AG09309 (cell line): Measurements from ENCODE around the gene AKNA.

Source experiments
- DNase-seq: peaks from one replicate; pipeline ENCODE4 v3.0.0-alpha.2; 2010; ENCODE audit warnings: low read depth
- H3K4me3 ChIP-seq: 2 replicates; pipeline ENCODE4 v1.5.1; 2011; ENCODE audit warnings: mild to moderate bottlenecking, low read depth, low read length, moderate library complexity; ENCODE audit not compliant: control insufficient read depth
- CTCF ChIP-seq: IDR thresholded peaks from 2 replicates; pipeline ENCODE4 v1.5.1; 2011; ENCODE audit warnings: mild to moderate bottlenecking, low read depth, low read length, inconsistent platforms; ENCODE audit not compliant: insufficient read depth, control insufficient read depth; ENCODE audit errors: missing control alignments

The AKNA gene

DNA sequence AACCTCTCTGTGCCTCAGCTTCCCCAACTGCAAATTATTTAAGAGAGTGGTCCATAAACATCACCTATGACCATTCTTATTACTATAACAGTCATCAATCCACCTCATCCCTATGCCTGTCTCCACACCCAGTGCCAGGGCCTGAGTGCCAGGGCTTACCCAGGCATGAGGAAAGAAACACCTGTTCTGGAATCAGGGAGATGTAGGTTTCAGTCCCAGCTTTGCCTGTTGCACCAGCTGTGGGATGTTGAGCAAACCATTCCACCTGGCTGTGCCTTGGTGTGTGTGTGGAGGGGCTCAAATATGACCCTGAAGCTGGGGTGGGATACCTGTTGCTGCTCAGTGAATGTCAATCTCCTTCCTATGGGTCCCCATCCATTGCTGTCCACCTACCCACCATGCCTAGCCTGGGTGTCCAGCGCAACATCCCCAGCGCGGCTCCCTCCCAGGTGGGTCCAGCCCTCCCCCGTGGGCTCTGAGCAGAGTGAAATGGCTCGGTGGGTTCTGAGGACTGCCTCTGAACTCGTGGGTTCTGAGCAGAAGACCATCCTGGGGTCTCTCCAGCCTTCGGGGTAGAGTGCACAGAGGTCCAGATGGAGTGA lies 16.3 kb downstream of the AKNA start:
- H3K4me3 ChIP-seq, result no peak overlapping the region
- TF ChIP-seq CTCF, result no peak
- no peak for DNase-seq

DNA sequence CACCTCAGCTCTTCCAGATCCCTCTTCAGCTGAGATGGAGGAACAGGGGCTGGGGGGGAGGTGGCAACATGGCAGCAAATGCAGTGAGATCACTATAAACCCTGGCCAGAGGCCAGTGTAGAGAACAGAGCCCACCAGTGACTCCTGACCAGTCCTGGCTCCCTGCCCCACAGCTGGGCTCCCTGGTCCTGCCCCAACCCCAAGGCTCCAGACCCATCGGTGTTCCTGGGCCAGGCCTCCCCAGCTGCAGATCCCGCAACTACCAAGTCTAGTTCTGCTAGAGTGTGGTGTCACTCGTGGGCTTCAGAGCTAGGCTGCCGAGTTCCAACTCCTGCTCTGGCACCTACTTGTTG lies 16.8 kb downstream of the AKNA start:
- no peak for TF ChIP-seq CTCF
- H3K4me3 ChIP-seq, result no peak overlapping the region
- DNase-seq, result no peak

DNA sequence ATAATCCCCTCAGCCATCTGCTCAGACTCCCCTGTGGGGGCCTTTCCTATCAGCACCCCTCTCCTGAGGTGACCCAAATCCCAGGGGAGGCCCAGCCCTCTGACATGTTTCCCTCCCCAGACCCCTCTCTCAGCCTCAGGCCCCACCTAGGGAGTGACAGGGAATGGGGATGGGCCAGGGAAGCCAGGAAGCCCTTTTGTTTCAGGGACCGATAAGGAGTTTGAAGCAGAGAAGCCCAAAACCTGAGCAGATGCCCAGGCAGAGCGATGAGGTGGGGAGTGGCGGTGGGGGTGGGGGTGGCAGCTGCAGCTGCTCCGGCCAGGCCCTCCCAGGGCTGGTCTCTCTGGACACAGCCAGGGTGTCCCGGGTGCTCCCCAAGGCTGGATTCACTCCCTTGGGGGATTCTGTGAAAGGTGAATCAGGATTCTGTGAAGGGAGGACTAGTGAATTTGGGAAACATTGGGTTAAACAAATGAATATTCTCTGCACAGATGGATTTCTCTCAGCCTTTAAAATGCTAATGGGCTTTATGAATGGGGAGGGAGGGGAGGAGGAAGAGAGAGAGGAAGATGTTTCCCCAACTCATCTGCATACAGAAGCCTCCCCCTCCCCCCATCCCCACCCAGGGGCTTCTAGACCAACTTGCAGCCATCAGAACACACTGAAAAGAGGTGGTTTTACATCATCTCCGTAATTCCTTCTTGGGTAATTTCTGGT lies 17.4 kb downstream of the AKNA start:
- TF ChIP-seq CTCF, result no peak
- no peak for DNase-seq

GRCh38 chr9:114369216-114370130 lies 18.3 kb downstream of the AKNA start:
- TF ChIP-seq CTCF, result no peak

More for the DNA sequence above, 17.4 kb downstream of the AKNA start:
- H3K4me3 ChIP-seq, result no peak overlapping the region

GRCh38 chr9:114367772-114368569 lies 19.8 kb downstream of the AKNA start:
- no peak overlapping the region for H3K4me3 ChIP-seq
- DNase-seq, result no peak
- no peak for TF ChIP-seq CTCF

More at GRCh38 chr9:114369216-114370130, 18.3 kb downstream of the AKNA start:
- DNase-seq, result no peak
- H3K4me3 ChIP-seq, result no peak overlapping the region

DNA sequence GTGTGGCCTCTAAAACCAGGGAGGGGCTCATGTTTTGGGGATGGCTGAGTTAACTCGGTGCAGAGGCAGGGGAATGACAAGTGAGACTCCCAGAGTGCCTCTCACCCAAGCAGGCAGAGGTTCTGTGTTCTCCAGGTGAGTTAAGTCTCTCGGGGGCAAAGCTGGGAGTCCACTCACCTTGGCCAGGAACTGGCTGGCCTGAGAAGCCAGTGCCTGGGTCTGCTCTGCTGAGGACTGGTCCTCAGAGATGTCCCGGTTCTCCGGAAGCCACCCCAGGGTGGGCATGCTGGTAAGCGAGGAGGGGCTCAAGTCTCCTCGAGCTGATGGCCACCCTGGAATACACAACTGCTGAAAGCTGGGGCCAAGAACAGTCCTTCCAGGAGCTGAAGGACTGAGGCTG lies 20.4 kb downstream of the AKNA start:
- no peak for TF ChIP-seq CTCF
- no peak overlapping the region for H3K4me3 ChIP-seq
- DNase-seq, result no peak
